Measurements from ENCODE around the gene PPP1R9B. TPM values are rescaled to one million over a fixed set of nuclear protein-coding genes. Genes with fewer than 3 reads are reported as not detected.

Gene PPP1R9B
- total RNA-seq, 1 experiment from 2014 or later, result 61.3 TPM

- no peaks in the 10 kb centered on the region for H3K9me3 ChIP-seq (ENCODE audit: low read depth, low read length, poor library complexity, severe bottlenecking)
- peaks cover 3% of the 10 kb centered on the region for H3K4me1 ChIP-seq (ENCODE audit: insufficient read depth, low read length, poor library complexity, severe bottlenecking)
- BruUV-seq (replicated peaks), result no TSS peak
- TF ChIP-seq EZH2 (IDR thresholded peaks at IDR 0.05; ENCODE audit: borderline replicate concordance, low read depth, low read length, poor library complexity, severe bottlenecking) (no peak), CTCF (conservative IDR thresholded peaks at IDR 0.05; ENCODE audit: low read depth, low read length) (no peak)
- H3K27me3 ChIP-seq (replicated peaks; ENCODE audit: insufficient read depth, low read depth, low read length, poor library complexity), result no peaks in the 10 kb centered on the region
- ChIA-PET POLR2A (ENCODE audit: low non-redundant PET) (interaction anchor here (0.6 kb wide), 1 partner anchor 36 kb away, joined by 3 read pairs; no protein-coding TSS in a partner anchor), CTCF (interaction anchor here (0.7 kb wide), 1 partner anchor 12 kb away, joined by 3 read pairs; no protein-coding TSS in a partner anchor)
- H3K27ac ChIP-seq (ENCODE audit: low read depth, low read length, poor library complexity, severe bottlenecking), result no peak overlapping the region
- intact Hi-C loops (cut with micrococcal nuclease; ENCODE audit: unreplicated experiment), result no loop called here
- H3K36me3 ChIP-seq (ENCODE audit: insufficient read depth, low read length, poor library complexity, severe bottlenecking), result no peaks in the 10 kb centered on the region
- H3K4me3 ChIP-seq (ENCODE audit: low read depth, low read length, poor library complexity, severe bottlenecking), result no peak overlapping the region
- DNase-seq (ENCODE audit: low spot score), result no peak
Observed at GRCh38 chr17:50181591-50182560, 31.4 kb upstream of the PPP1R9B start.

DNA sequence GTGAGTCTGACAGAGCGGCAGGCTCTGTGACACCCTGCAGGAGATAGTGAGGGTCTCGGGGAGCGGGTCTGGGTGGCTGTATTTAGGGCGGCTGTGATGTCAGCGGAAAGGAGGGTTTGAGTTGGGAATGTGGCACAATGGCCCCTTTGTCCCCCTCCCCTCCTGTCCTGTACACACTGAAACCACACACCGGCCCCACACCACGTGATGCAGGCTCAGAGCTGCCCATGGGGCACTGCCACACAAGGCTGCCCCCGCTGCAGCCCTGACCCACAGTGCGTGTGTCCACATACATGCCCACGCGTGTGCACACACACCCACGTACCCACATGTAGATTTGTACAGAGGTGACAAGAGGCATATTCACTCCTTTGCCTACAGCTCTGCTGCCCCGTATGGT is 30.7 kb upstream of the PPP1R9B start:
- Histone ChIP-seq H3K4me3 (ENCODE audit: low read depth, low read length, poor library complexity, severe bottlenecking) (no peak overlapping the region), H3K27ac (ENCODE audit: low read depth, low read length, poor library complexity, severe bottlenecking) (no peak overlapping the region), H3K27me3 (replicated peaks; ENCODE audit: insufficient read depth, low read depth, low read length, poor library complexity) (no peaks in the 10 kb centered on the region), H3K9me3 (ENCODE audit: low read depth, low read length, poor library complexity, severe bottlenecking) (no peaks in the 10 kb centered on the region), H3K4me1 (ENCODE audit: insufficient read depth, low read length, poor library complexity, severe bottlenecking) (peaks cover 3% of the 10 kb centered on the region), H3K36me3 (ENCODE audit: insufficient read depth, low read length, poor library complexity, severe bottlenecking) (no peaks in the 10 kb centered on the region)
- CTCF ChIA-PET, result no interaction called here
- BruUV-seq (replicated peaks), result no TSS peak
- POLR2A ChIA-PET (ENCODE audit: low non-redundant PET), result interaction anchor here (0.6 kb wide), 1 partner anchor 35 kb away, joined by 3 read pairs; no protein-coding TSS in a partner anchor
- intact Hi-C loops (cut with micrococcal nuclease; ENCODE audit: unreplicated experiment), result no loop called here
- DNase-seq (ENCODE audit: low spot score), result no peak
- no peak for TF ChIP-seq EZH2 (IDR thresholded peaks at IDR 0.05; ENCODE audit: borderline replicate concordance, low read depth, low read length, poor library complexity, severe bottlenecking)
- TF ChIP-seq CTCF (conservative IDR thresholded peaks at IDR 0.05; ENCODE audit: low read depth, low read length), result no peak

- Histone ChIP-seq H3K4me1 (ENCODE audit: insufficient read depth, low read length, poor library complexity, severe bottlenecking) (peaks cover 3% of the 10 kb centered on the region), H3K27me3 (replicated peaks; ENCODE audit: insufficient read depth, low read depth, low read length, poor library complexity) (no peaks in the 10 kb centered on the region), H3K27ac (ENCODE audit: low read depth, low read length, poor library complexity, severe bottlenecking) (no peak overlapping the region), H3K9me3 (ENCODE audit: low read depth, low read length, poor library complexity, severe bottlenecking) (no peaks in the 10 kb centered on the region), H3K36me3 (ENCODE audit: insufficient read depth, low read length, poor library complexity, severe bottlenecking) (no peaks in the 10 kb centered on the region), H3K4me3 (ENCODE audit: low read depth, low read length, poor library complexity, severe bottlenecking) (no peak overlapping the region)
- intact Hi-C loops (cut with micrococcal nuclease; ENCODE audit: unreplicated experiment), result no loop called here
- ChIA-PET POLR2A (ENCODE audit: low non-redundant PET) (no interaction called here), CTCF (no interaction called here)
- TF ChIP-seq CTCF (conservative IDR thresholded peaks at IDR 0.05; ENCODE audit: low read depth, low read length) (no peak), EZH2 (IDR thresholded peaks at IDR 0.05; ENCODE audit: borderline replicate concordance, low read depth, low read length, poor library complexity, severe bottlenecking) (no peak)
- no peak for DNase-seq (ENCODE audit: low spot score)
- BruUV-seq (replicated peaks), result no TSS peak
Observed at GRCh38 chr17:50180620-50181019, 30.1 kb upstream of the PPP1R9B start.
